ENCODE results near the gene IFRD2. TPM values are rescaled to one million over a fixed set of nuclear protein-coding genes. Genes with fewer than 3 reads are reported as not detected.

IFRD2 gene
- total and polyA plus RNA-seq, 9 of the 15 experiments (the other 6 are each of a cell fraction or from before 2014, with no cell fraction given) = 30.5 to 115 (median 52.8) TPM

DNA sequence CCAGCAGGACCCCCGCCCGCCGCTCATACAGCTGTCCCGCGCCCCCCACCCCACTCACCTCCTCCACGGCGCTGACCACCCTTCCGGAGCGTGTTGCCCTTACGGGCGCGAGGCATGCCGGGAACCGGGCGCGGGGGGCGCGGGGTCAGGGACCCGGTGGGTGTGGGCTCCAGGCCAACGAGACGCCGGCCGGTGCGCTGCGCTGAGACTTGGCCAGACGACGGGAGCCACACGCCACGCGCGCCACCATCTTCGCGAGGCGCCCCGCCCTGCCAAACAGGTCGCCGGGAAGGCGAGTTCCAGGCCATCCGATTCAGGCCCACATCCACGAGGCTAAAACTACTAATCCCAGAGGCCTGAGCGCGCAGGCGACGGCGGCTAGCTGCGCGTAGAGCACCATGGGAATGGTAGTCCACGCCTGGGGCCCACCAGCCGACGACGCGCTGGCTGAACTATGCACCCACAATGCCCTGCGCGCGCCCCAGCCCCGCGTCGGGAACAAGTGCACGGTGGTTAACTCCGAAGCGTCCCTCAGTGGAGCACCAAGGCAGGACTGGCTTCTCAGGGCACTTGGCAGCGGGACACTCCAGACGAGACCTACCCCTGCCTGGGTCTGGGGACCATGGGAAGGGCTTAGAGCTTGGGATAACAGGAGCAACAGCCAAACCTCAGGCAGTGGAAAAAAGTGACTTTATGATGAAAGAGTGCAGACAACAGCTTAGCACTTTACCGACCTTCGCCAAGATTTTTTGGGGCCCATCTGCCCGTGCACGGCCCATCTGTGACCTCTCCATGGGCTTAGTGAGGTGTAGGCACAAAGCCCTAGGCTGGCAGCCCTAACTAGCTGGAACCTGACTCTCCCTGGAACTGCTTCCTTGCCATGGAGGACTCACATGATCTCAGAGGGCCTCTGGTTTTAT lies at the start of gene IFRD2 (continued):
- TF ChIP-seq BACH1 (tag; IDR thresholded peaks at IDR 0.05) (peak; percentile 85; the same call in 1 of the 2 replicates), ZNF785 (CRISPR knock-in tag; IDR thresholded peaks at IDR 0.05) (no peak), HDAC6 (IDR thresholded peaks at IDR 0.05; ENCODE audit: low read depth, low read length) (no peak), GTF2A2 (tag; IDR thresholded peaks at IDR 0.05) (no peak), ZNF143 (CRISPR knock-in tag; IDR thresholded peaks at IDR 0.05) (peak; percentile 99), NR1H2 (CRISPR knock-in tag; IDR thresholded peaks at IDR 0.05) (no peak), EZH2 (IDR thresholded peaks at IDR 0.05; ENCODE audit: borderline replicate concordance, low read depth, low read length) (no peak), JUN (IDR thresholded peaks at IDR 0.05; ENCODE audit: borderline replicate concordance, low read depth, low read length) (peak; percentile 72; the same call in 1 of the 2 replicates), JUN (CRISPR knock-in tag; IDR thresholded peaks at IDR 0.05; ENCODE audit: borderline replicate concordance) (no peak), ZNF717 (CRISPR knock-in tag; IDR thresholded peaks at IDR 0.05) (no peak), ZNF124 (CRISPR knock-in tag; IDR thresholded peaks at IDR 0.05) (no peak), CBX1 (IDR thresholded peaks at IDR 0.05; ENCODE audit: low read depth) (no peak), ZNF23 (CRISPR knock-in tag; IDR thresholded peaks at IDR 0.05) (no peak), ERF (CRISPR knock-in tag; IDR thresholded peaks at IDR 0.05) (peak; percentile 93), FOXJ2 (tag; IDR thresholded peaks at IDR 0.05) (peak; percentile 81; the same call in 1 of the 2 replicates), SAFB (IDR thresholded peaks at IDR 0.05; ENCODE audit: borderline replicate concordance, low read depth, low read length) (peak; percentile 81; the same call in 1 of the 2 replicates), ZNF584 (CRISPR knock-in tag; IDR thresholded peaks at IDR 0.05; ENCODE audit: low read depth) (peak; percentile 95)
- TF ChIP-seq, protein P1, sequence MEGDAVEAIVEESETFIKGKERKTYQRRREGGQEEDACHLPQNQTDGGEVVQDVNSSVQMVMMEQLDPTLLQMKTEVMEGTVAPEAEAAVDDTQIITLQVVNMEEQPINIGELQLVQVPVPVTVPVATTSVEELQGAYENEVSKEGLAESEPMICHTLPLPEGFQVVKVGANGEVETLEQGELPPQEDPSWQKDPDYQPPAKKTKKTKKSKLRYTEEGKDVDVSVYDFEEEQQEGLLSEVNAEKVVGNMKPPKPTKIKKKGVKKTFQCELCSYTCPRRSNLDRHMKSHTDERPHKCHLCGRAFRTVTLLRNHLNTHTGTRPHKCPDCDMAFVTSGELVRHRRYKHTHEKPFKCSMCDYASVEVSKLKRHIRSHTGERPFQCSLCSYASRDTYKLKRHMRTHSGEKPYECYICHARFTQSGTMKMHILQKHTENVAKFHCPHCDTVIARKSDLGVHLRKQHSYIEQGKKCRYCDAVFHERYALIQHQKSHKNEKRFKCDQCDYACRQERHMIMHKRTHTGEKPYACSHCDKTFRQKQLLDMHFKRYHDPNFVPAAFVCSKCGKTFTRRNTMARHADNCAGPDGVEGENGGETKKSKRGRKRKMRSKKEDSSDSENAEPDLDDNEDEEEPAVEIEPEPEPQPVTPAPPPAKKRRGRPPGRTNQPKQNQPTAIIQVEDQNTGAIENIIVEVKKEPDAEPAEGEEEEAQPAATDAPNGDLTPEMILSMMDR (IDR thresholded peaks at IDR 0.05 in 2 of 3, conservative IDR thresholded peaks at IDR 0.05 in 1 of 3; ENCODE audit: insufficient read depth in 2 of 3, low read depth in 1 of 3, low read length in 3 of 3) = 0 out of 6 replicates have a peak, but pooled peaks of 1 of the 3 experiments have one; percentile 1
- TF ChIP-seq, protein P2, sequence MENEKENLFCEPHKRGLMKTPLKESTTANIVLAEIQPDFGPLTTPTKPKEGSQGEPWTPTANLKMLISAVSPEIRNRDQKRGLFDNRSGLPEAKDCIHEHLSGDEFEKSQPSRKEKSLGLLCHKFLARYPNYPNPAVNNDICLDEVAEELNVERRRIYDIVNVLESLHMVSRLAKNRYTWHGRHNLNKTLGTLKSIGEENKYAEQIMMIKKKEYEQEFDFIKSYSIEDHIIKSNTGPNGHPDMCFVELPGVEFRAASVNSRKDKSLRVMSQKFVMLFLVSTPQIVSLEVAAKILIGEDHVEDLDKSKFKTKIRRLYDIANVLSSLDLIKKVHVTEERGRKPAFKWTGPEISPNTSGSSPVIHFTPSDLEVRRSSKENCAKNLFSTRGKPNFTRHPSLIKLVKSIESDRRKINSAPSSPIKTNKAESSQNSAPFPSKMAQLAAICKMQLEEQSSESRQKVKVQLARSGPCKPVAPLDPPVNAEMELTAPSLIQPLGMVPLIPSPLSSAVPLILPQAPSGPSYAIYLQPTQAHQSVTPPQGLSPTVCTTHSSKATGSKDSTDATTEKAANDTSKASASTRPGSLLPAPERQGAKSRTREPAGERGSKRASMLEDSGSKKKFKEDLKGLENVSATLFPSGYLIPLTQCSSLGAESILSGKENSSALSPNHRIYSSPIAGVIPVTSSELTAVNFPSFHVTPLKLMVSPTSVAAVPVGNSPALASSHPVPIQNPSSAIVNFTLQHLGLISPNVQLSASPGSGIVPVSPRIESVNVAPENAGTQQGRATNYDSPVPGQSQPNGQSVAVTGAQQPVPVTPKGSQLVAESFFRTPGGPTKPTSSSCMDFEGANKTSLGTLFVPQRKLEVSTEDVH (IDR thresholded peaks at IDR 0.05; ENCODE audit: low read depth, partially characterized antibody) = no peak
- TF ChIP-seq, protein P3, sequence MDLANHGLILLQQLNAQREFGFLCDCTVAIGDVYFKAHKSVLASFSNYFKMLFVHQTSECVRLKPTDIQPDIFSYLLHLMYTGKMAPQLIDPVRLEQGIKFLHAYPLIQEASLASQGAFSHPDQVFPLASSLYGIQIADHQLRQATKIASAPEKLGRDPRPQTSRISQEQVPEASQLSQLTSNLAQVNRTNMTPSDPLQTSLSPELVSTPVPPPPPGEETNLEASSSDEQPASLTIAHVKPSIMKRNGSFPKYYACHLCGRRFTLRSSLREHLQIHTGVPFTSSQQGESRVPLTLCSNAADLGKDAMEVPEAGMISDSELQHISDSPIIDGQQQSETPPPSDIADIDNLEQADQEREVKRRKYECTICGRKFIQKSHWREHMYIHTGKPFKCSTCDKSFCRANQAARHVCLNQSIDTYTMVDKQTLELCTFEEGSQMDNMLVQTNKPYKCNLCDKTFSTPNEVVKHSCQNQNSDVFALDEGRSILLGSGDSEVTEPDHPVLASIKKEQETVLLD (IDR thresholded peaks at IDR 0.05) = peak; percentile 25; the same call in 1 of the 2 replicates
